Fibroblast of pulmonary artery (primary cell): ENCODE results near the gene PITPNB.

ENCODE experiments used
- DNase-seq: peaks from one replicate; pipeline ENCODE4 v3.0.0-alpha.2; 2010; ENCODE audit warnings: low read depth
- H3K4me3 ChIP-seq: replicated peaks from 2 replicates; pipeline ENCODE4 v1.5.1; 2011; ENCODE audit warnings: low read depth, mild to moderate bottlenecking, control low read depth, low read length, moderate library complexity
- TF ChIP-seq, protein P1 (sequence below): IDR thresholded peaks from 2 replicates; pipeline ENCODE4 v1.5.1; 2011; ENCODE audit warnings: mild to moderate bottlenecking, control low read depth, low read length, inconsistent platforms; ENCODE audit errors: missing control alignments

Gene PITPNB

DNA sequence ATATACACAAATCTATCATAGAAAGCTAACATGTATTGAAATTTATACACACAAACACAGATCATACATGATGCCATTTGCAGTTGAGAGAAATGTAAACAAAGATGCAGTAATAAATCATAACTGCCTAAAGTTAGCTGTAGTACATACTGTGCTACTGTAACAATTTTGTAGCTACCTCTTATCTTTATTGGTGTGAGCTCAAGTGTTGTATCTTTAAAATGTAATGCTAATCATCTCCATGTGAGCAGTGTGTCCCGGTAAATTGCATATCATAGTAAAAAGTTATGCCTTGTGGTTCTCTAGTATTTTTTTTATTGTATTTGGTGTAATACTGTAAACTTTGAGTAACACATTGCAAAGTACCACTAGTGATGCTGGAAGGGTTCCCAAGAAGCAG is 16.8 kb upstream of the PITPNB start:
- H3K4me3 ChIP-seq: no peak overlapping the region
- no peak for DNase-seq
- TF ChIP-seq, protein P1, sequence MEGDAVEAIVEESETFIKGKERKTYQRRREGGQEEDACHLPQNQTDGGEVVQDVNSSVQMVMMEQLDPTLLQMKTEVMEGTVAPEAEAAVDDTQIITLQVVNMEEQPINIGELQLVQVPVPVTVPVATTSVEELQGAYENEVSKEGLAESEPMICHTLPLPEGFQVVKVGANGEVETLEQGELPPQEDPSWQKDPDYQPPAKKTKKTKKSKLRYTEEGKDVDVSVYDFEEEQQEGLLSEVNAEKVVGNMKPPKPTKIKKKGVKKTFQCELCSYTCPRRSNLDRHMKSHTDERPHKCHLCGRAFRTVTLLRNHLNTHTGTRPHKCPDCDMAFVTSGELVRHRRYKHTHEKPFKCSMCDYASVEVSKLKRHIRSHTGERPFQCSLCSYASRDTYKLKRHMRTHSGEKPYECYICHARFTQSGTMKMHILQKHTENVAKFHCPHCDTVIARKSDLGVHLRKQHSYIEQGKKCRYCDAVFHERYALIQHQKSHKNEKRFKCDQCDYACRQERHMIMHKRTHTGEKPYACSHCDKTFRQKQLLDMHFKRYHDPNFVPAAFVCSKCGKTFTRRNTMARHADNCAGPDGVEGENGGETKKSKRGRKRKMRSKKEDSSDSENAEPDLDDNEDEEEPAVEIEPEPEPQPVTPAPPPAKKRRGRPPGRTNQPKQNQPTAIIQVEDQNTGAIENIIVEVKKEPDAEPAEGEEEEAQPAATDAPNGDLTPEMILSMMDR: no peak

DNA sequence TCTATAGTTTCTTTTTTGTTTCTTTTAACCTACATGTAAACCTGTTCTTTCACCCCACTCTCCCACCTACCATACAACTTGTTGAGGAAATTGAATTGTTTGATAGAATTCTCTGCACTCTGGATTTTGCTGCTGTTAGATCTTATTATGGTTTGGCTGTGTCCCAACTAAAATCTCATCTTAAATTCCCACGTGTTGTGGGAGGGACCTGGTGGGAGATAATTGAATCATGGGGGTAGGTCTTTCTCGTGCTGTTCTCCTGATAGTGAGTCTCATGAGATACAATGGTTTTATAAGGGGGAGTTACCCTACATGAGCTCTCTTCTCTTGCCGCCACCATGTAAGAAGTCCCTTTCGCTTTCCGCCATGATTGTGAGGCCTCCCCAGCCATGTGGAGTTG is 15.0 kb upstream of the PITPNB start:
- H3K4me3 ChIP-seq: no peak overlapping the region
- TF ChIP-seq, protein P1: no peak
- no peak for DNase-seq

- TF ChIP-seq, protein P1: no peak
- H3K4me3 ChIP-seq: no peak overlapping the region
- no peak for DNase-seq
Measured at GRCh38 chr22:27933186-27933983, 14.3 kb upstream of the PITPNB start.

DNA sequence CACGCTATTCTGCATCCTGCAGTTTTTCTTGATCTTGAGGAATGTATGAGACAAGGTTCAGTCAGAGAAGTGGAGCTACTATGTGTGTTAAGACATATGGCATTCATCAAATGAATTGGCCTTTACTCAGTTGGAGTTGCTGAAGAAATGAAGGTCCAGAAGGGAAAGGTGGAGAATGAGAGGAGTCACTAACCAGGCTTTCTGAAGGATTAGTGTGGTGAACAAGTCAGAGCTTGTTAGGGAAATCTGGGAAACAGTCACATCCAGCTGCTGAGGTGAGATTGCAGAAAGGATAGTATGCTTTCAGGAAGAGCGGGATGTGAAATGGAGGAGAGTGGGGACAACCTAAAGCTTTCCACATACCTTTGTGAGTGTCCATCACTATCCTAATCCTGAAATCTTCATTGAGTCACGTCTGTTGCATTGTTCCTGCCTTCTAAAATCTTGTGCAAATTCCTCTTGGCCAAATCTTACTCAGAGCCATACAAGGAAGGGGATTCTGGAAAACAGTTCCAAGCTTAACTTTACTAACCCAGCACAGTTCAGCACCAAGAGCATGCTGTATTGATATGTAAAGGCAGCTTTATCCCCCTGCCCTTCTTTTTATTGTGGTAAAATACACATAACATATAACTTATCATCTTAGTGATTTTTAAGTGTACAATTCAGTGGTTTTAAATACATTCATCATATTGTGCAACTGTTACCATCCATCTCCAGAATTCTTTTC is 11.4 kb upstream of the PITPNB start:
- TF ChIP-seq, protein P1: no peak
- DNase-seq: peak; percentile 17
- H3K4me3 ChIP-seq: no peak overlapping the region

DNA sequence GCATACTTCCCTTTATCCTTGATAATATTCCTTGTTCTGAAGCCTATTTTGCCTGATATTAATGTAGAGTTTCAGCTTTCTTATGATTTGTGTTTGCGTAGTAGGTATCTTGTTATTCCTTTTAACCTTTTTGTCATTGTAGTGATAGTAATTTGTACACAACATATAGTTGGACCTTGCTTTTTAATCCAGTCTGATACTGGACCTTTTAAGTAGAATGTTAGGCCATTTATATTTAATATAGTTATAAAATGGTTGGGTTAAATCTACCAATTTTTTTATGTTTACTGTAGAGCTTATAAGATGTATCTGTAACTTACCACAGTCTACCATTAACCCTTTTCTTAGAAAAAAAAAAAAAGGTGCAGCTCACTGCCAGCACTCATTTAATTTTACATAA is 8.6 kb upstream of the PITPNB start:
- no peak for DNase-seq
- no peak overlapping the region for H3K4me3 ChIP-seq
- TF ChIP-seq, protein P1: no peak

- TF ChIP-seq, protein P1: no peak
- H3K4me3 ChIP-seq: no peak overlapping the region
- no peak for DNase-seq
Measured at GRCh38 chr22:27925331-27925730, 6.3 kb upstream of the PITPNB start.
